C4-2B (cell line): ENCODE measurements around the gene TXLNG.
A peak's percentile ranks its signal among the peaks of the same experiment; 100 is the strongest.

Experiments
- ZFX ChIP-seq: fragments of 450-650 bp; IDR thresholded peaks from 2 replicates; pipeline ENCODE4 v1.6.1; 2017
- TF ChIP-seq, protein P1 (sequence below): fragments of 450-650 bp; conservative IDR thresholded peaks from 2 replicates; pipeline ENCODE4 v1.5.1; 2017; ENCODE audit warnings: mild to moderate bottlenecking

DNA sequence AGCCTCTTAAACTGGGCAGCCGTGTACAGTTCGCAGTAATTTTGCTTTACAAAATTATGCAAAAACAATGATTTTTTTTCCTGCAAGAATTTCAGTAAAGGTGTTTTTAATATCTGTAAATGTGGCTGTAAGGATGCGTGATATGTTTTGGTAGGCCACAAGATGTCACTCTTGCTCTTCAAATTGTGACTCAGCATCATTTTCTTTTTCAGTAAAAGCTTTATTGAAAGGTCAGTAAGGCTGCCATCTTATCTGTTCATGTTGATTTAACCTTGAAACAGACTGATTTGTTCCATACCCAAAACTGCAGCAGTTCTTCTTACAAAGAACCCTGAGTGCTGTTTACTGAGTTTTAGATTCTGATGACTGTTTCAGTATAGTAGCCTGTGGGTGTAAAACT is 39.9 kb downstream of the TXLNG start:
- TF ChIP-seq, protein P1, sequence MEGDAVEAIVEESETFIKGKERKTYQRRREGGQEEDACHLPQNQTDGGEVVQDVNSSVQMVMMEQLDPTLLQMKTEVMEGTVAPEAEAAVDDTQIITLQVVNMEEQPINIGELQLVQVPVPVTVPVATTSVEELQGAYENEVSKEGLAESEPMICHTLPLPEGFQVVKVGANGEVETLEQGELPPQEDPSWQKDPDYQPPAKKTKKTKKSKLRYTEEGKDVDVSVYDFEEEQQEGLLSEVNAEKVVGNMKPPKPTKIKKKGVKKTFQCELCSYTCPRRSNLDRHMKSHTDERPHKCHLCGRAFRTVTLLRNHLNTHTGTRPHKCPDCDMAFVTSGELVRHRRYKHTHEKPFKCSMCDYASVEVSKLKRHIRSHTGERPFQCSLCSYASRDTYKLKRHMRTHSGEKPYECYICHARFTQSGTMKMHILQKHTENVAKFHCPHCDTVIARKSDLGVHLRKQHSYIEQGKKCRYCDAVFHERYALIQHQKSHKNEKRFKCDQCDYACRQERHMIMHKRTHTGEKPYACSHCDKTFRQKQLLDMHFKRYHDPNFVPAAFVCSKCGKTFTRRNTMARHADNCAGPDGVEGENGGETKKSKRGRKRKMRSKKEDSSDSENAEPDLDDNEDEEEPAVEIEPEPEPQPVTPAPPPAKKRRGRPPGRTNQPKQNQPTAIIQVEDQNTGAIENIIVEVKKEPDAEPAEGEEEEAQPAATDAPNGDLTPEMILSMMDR = peak; percentile 58
- TF ChIP-seq ZFX = no peak
